ENCODE results near the gene PLIN1. TPM values are rescaled to one million over a fixed set of nuclear protein-coding genes. Genes with fewer than 3 reads are reported as not detected.

PLIN1 gene
- total and polyA plus RNA-seq, 9 of the 15 experiments (the other 6 are each of a cell fraction or from before 2014, with no cell fraction given): not detected

GRCh38 chr15:89685995-89686394, 6.8 kb upstream of the PLIN1 start (continued):
- TF ChIP-seq PATZ1 (CRISPR knock-in tag; IDR thresholded peaks at IDR 0.05; ENCODE audit: borderline replicate concordance) (no peak), ZNF436 (CRISPR knock-in tag; IDR thresholded peaks at IDR 0.05) (no peak), ELK3 (CRISPR knock-in tag; IDR thresholded peaks at IDR 0.05) (no peak), ZNF445 (CRISPR knock-in tag; IDR thresholded peaks at IDR 0.05; ENCODE audit: low read depth) (no peak)

- Histone ChIP-seq H3K9me3 (replicated peaks; ENCODE audit: control insufficient read depth, insufficient read depth, low read depth, low read length) (no peaks in the 10 kb centered on the region), H3K79me2 (ENCODE audit: control insufficient read depth, insufficient read depth, low read length) (no peaks in the 10 kb centered on the region), H3K4me3 (no peak overlapping the region), H3K9me1 (ENCODE audit: control insufficient read depth, insufficient read depth, low read length) (no peaks in the 10 kb centered on the region), H4K20me1 (replicated peaks; ENCODE audit: control insufficient read depth, insufficient read depth, low read length) (no peaks in the 10 kb centered on the region), H3K4me2 (ENCODE audit: insufficient read depth, low read length) (no peak overlapping the region), H3K27me3 (ENCODE audit: control insufficient read depth in 2 of 2, insufficient read depth in 2 of 2, low read length in 2 of 2) (peaks cover 17 to 44% of the 10 kb centered on the region in 2 experiments; a peak in 4 of 5 replicates), H3K27ac (ENCODE audit: extremely low read depth, low read depth, low read length) (no peak overlapping the region), H3K9ac (ENCODE audit: insufficient read depth in 1 of 2, low read depth in 2 of 2, low read length in 2 of 2) (no peak overlapping the region), H3K36me3 (ENCODE audit: control insufficient read depth, insufficient read depth, low read length) (no peaks in the 10 kb centered on the region), H3K4me1 (replicated peaks in 1 of 2; ENCODE audit: control insufficient read depth in 2 of 2, insufficient read depth in 2 of 2, low read length in 2 of 2) (no peaks in the 10 kb centered on the region), H2AFZ (ENCODE audit: low read depth, low read length) (no peak overlapping the region)
- CTCF ChIA-PET (ENCODE audit: low intra/inter-chr PET ratio): no interaction called here
- FAIRE-seq: no peak
- DNase-seq (ENCODE audit: extremely low read depth in 1 of 4, low spot score in 3 of 4): no peak
- intact Hi-C loops (cut with micrococcal nuclease): no loop called here
- 0% methylated on average over 2 of the region's 2 CpGs for WGBS (ENCODE audit: insufficient coverage, low coverage, missing lambda C conversion rate)
- in situ Hi-C loops (cut with MboI): no loop called here
- ATAC-seq: no peak
- BruUV-seq (replicated peaks): no TSS peak
- POLR2A ChIA-PET: interaction anchor here (0.6 kb wide), 1 partner anchor 343 kb away, joined by 3 read pairs; no protein-coding TSS in a partner anchor
- TF ChIP-seq TCFL5 (CRISPR knock-in tag; conservative IDR thresholded peaks at IDR 0.05) (no peak), MXI1 (IDR thresholded peaks at IDR 0.05; ENCODE audit: low read depth, low read length) (no peak), CC2D1A (IDR thresholded peaks at IDR 0.05) (no peak), FOXP4 (CRISPR knock-in tag; IDR thresholded peaks at IDR 0.05; ENCODE audit: borderline replicate concordance) (no peak), TGIF2 (CRISPR knock-in tag; IDR thresholded peaks at IDR 0.05) (no peak), BCLAF1 (IDR thresholded peaks at IDR 0.05; ENCODE audit: borderline replicate concordance in 1 of 2, control insufficient read depth in 1 of 2, low read depth in 2 of 2, low read length in 1 of 2) (no peak)
Observed at GRCh38 chr15:89681146-89681545, 2.0 kb upstream of the PLIN1 start.
